Activated T-cell treated with anti-CD3 and anti-CD28 coated beads, Interleukin-2, amount 50 U/mL, for 72 hours (primary cell): Measurements from ENCODE around the gene BPNT1. TPM values are rescaled to one million over a fixed set of nuclear protein-coding genes. Genes with fewer than 3 reads are reported as not detected.
"Not testable (repeated sequence)": the region's sequence is repeated elsewhere in the genome, so short reads cannot be mapped to it uniquely, and the experiment has no call there.

Source experiments
- ATAC-seq, 2 donors: fragments of 150-1000 bp; cut with Tn5 transposase; replicated peaks in 1 of 2; 2 replicates each; pipeline ENCODE4 v1.10.0; 2021; ENCODE audit warnings: moderate library complexity in 2 of 2, mild to moderate bottlenecking in 1 of 2
- DNase-seq, 2 donors: peaks; one replicate each; pipeline ENCODE4 v3.0.0; 2021 to 2022; ENCODE audit warnings: mixed read lengths in 1 of 2
- H3K27ac Mint-ChIP-seq: one replicate; pipeline ENCODE4 v1.8.0; 2022; ENCODE audit warnings: mild to moderate bottlenecking, moderate library complexity, mixed read lengths
- H3K27me3 Mint-ChIP-seq: one replicate; pipeline ENCODE4 v1.8.0; 2022; ENCODE audit warnings: low read depth, mixed read lengths
- H3K36me3 Mint-ChIP-seq, 2 donors: one replicate each; pipeline ENCODE4 v1.8.0; 2022; ENCODE audit warnings: mixed read lengths in 2 of 2, mild to moderate bottlenecking in 1 of 2; ENCODE audit not compliant: insufficient read depth in 2 of 2
- H3K4me1 Mint-ChIP-seq: one replicate; pipeline ENCODE4 v1.8.0; 2022; ENCODE audit warnings: low read depth, mixed read lengths
- H3K4me3 Mint-ChIP-seq, 2 donors: one replicate each; pipeline ENCODE4 v1.8.0; 2022; ENCODE audit warnings: mild to moderate bottlenecking in 2 of 2, mixed read lengths in 2 of 2, moderate library complexity in 2 of 2
- H3K9me3 Mint-ChIP-seq, 2 donors: one replicate each; pipeline ENCODE4 v1.8.0; 2022; ENCODE audit warnings: mixed read lengths in 2 of 2
- total RNA-seq, 2 donors: library from RNA; stranded (reverse); gene quantifications; one replicate each; pipeline ENCODE4 v1.2.3, GENCODE V29; 2022

BPNT1 gene
- total RNA-seq, 2 donors from 2014 or later, result 28.7 to 34.2 TPM

DNA sequence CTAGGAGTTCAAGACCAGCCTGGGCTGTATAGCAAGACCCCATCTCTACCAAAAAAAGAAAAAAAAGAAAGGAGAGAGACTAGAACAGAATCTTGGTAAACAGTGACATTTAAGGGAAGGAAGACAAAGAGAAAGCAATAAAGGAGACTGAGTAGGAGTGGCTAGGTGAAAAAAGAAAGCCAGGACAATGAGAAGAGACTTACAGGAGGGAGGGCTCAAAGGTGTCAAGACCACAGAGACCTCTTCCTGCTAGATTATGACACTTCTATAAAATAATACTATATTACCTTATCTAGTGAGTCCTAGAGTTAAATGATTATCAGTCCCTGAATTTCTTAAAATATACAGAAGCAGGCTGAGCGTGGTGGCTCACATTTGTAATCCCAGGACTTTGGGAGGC lies 33.2 kb downstream of the BPNT1 start:
- no peak for ATAC-seq
- H3K27ac Mint-ChIP-seq, result peak overlapping the region; percentile 16
- no peak overlapping the region for H3K4me3 Mint-ChIP-seq

DNA sequence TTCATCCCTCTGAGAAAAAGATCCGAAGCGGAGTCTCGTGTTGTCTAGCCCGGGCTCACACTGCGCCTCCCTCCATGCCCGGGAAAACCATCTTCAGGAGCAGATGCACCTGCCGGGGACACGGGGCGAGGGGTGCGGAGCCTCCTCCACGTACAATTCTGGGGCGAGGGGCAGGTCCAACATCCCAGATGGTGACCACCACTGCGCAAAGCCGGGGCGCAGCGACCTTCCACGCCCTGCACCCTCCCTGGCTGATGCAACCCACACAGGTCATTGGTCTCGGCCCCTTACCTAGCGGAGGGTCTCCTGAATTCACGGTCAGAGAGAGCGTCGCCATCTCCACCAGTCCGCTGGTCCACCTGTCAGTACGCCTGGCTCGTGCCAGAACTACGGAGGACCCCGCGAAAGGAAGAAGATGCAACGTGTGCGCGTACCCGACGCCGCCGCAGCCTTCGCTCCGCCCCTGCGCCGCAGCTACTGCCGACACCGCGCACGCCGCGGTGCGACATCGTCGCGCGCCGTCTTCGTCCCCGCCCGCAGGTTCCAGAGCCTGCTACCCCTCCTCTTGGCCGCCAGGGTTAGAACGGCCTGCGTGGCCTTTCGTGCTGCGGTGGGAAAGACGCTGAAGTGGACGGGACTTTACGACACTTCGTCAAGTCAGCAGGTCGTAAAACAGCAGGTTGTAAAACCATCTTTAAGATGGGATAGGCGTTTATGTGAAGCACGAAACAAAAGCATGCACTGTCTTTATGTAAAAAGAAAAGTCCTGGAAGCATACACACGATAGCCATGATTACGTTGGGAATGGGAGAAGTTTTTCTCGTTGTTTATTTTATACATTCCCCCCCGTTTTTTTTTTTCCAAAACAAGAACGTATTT lies 43.3 kb downstream of the BPNT1 start, which contains the start of gene EPRS1:
Gene EPRS1 (minus strand): TSS at position 454 of the 879 bp plus-strand sequence. CDS start 117 bp downstream, at position 337.
- peaks cover 7 to 16% of the 10 kb centered on the region in 2 donors for H3K36me3 Mint-ChIP-seq
- H3K27ac Mint-ChIP-seq, result peak within 1 kb of the TSS; percentile 99
- H3K27me3 Mint-ChIP-seq, result no peaks in the 10 kb centered on the region
- peak within 1 kb of the TSS; percentile 98 to 100 for H3K4me3 Mint-ChIP-seq
- H3K9me3 Mint-ChIP-seq, result no peaks in the 10 kb centered on the region
- ATAC-seq (peak; percentile 98 to 99), DNase-seq (peak; percentile 94 to 95)
- peaks cover 47% of the 10 kb centered on the region for H3K4me1 Mint-ChIP-seq

More for the DNA sequence above, 33.2 kb downstream of the BPNT1 start:
- H3K4me1 Mint-ChIP-seq, result no peaks in the 10 kb centered on the region
- H3K27me3 Mint-ChIP-seq, result no peaks in the 10 kb centered on the region
- DNase-seq, result no peak
- H3K36me3 Mint-ChIP-seq, result peaks cover 0 to 2% of the 10 kb centered on the region in 2 donors
- H3K9me3 Mint-ChIP-seq, result no peaks in the 10 kb centered on the region

DNA sequence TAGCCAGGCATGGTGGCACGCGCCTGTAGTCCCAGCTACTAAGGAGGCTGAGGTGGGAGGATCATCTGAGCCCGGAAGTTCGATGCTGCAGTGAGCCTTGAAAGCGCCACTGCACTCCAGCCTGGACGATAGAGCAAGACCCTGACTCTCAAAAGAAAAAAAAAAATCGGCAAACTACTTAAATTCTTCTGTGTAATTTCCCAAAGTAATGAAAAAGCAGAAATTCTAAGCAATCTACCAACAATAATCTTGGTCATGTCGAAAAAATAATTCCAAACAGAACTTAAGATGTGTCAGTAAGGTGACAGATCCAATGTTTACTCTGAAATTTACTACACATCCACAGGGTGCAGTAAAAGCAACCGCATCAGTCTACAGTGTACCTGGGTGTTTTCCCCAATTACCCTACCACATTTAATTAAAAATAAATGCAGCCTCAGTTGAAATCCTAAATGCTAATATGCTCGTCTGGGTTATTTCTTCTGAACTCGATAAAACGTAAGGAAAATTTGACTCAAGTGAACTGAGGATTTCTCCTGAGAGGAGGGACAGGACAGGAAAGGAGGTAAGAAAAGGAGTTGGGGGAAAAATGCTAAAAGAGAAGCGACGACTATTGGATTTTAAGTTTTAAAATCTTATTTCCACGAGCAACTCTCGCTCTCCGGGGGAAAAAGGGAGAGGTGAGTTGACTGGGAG lies 44.1 kb downstream of the BPNT1 start:
- peak overlapping the region; percentile 98 to 100 for H3K4me3 Mint-ChIP-seq
- DNase-seq (no peak), ATAC-seq (no peak)
- H3K9me3 Mint-ChIP-seq, result no peaks in the 10 kb centered on the region
- peak overlapping the region; percentile 99 for H3K27ac Mint-ChIP-seq
- peaks cover 7 to 16% of the 10 kb centered on the region in 2 donors for H3K36me3 Mint-ChIP-seq
- peaks cover 52% of the 10 kb centered on the region for H3K4me1 Mint-ChIP-seq
- no peaks in the 10 kb centered on the region for H3K27me3 Mint-ChIP-seq

DNA sequence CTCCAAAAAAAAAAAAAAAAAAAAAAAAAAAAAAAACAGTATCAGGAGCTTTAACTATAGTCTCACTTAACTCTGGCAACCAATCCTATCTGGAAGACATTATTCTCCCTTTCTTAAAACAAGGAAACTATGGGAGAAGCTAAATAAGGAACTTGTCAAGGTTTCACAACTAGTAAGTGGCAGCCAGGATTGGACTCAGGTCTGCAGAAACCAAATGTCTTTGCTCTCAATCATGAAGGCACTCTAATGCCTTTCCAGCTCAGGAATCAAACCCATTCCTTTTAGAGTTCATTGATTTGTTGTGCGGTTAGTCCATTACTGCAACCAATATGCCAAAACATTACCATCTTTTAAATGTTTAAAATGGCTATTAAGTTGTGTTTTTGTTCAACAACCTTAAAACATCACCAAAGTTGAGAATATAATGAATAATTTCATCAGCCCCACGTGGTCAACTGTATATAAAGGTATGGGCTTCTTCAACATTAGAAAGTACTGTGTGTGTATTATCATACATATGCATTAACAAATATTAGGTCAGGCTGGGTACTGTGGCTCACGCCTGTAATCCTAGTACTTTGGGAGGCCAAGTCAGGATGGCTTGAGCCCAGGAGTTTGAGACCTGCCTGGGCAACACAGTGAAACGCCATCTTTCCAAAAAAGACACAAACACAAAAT lies 44.8 kb downstream of the BPNT1 start:
- Mint-ChIP-seq H3K9me3 (no peaks in the 10 kb centered on the region), H3K4me1 (peaks cover 52% of the 10 kb centered on the region), H3K4me3 (peak overlapping the region; percentile 98 to 100), H3K36me3 (peaks cover 7 to 16% of the 10 kb centered on the region in 2 donors), H3K27ac (peak overlapping the region; percentile 99), H3K27me3 (no peaks in the 10 kb centered on the region)
- no peak for ATAC-seq
- DNase-seq, result no peak

DNA sequence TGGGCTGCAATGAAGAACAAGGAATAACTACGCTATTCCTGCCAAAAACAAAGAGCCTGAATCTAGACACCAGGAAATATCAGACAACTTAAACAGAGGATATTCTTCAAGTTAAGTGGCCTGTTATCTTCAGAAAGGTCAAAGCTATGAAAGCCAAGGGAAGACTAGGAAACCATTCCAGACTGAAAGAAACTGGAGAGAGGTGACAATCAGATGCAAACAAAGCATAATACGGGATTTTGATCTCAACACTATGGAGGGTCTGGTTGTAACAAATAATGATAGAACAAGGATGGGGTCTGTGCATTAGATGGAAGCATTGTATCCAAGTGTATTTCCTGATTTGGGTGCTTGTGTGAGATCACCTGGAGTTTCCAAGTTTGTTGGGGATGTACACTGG lies 45.9 kb downstream of the BPNT1 start:
- peaks cover 57% of the 10 kb centered on the region for H3K4me1 Mint-ChIP-seq
- H3K36me3 Mint-ChIP-seq, result peaks cover 7 to 20% of the 10 kb centered on the region in 2 donors
- H3K4me3 Mint-ChIP-seq, result peak overlapping the region; percentile 62 to 87
- H3K27me3 Mint-ChIP-seq, result no peaks in the 10 kb centered on the region
- peak overlapping the region; percentile 80 for H3K27ac Mint-ChIP-seq
- DNase-seq, result no peak
- no peak for ATAC-seq
- H3K9me3 Mint-ChIP-seq, result no peaks in the 10 kb centered on the region

DNA sequence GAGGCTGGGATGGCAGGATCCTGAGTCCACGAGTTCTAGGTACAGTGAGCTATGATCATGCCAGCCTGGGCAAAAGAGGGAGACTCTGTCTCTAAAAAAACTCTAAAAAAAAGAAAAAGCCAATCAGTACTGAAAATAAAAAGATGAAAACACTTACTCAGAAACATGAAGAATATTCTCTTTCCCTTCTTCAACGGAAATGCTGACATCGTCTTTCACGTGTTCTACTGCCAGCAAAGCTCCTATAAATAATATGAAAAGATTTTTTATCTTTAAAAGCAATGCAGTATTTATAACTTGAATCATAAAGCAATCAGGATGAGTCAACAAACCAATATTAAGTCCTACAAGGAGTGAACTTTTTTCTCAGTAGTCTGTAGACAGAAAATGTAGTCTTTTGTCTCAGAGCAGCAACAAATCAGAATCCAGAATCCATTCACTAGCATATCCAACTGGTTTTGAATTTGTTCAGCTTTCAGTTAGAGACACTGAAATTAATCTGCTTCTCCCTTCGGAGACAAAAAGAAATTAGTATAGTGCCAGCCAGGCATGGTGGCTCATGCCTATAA lies 49.5 kb downstream of the BPNT1 start:
- peaks cover 61% of the 10 kb centered on the region for H3K4me1 Mint-ChIP-seq
- no peaks in the 10 kb centered on the region for H3K27me3 Mint-ChIP-seq
- no peaks in the 10 kb centered on the region for H3K9me3 Mint-ChIP-seq
- H3K36me3 Mint-ChIP-seq, result peaks cover 7 to 25% of the 10 kb centered on the region in 2 donors
- peak overlapping the region; percentile 42 for H3K27ac Mint-ChIP-seq
- no peak overlapping the region for H3K4me3 Mint-ChIP-seq
- DNase-seq, result no peak
- no peak for ATAC-seq

DNA sequence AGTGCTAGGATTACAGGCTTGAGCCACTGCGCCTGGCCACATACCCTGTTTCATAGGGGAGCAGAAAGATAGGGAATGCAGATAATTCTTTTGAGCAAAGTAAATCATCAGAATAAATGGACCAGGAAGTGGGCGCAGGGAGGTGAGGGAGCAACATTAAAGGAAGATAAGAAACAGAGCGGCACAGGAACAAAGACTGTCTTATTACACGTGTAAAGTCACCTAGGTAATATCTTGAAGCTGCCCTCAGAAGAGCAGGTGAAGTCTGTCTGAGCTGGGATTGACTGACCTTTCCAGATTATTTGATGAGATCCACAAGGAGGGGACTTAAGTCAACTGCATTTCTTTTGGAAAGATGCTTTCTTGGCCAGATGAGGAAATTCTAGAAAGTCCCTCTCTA lies 50.9 kb downstream of the BPNT1 start:
- no peak for ATAC-seq
- Mint-ChIP-seq H3K36me3 (peaks cover 4 to 26% of the 10 kb centered on the region in 2 donors), H3K9me3 (no peaks in the 10 kb centered on the region), H3K4me1 (peaks cover 55% of the 10 kb centered on the region), H3K27ac (peak overlapping the region; percentile 64), H3K4me3 (peak overlapping the region; percentile 15 to 40), H3K27me3 (no peaks in the 10 kb centered on the region)
- no peak for DNase-seq

DNA sequence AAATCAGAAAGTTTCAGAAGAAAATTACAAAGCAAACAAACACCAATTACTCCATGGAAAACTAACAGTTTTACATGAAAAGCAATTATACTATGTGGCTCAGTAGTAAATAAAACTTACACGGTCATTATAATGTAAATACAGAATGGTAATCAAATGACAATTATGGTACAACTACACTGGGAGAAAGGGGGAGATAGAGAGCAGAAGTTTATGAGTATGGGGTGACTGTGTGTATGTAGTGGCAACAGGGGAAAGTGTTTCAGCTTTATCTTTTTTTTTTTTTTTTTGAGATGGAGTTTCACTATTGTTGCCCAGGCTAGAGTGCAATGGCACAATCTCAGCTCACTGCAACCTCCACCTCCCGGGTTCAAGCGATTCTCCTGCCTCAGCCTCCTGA lies 51.8 kb downstream of the BPNT1 start:
- Mint-ChIP-seq H3K4me3 (peak overlapping the region in 1 of 2 donors; percentile 1), H3K36me3 (peaks cover 0 to 29% of the 10 kb centered on the region in 2 donors), H3K27ac (peak overlapping the region; percentile 8), H3K4me1 (peaks cover 46% of the 10 kb centered on the region)
- not testable (repeated sequence) for DNase-seq, H3K9me3 Mint-ChIP-seq, H3K27me3 Mint-ChIP-seq
- ATAC-seq, result peak; percentile 60 to 69

DNA sequence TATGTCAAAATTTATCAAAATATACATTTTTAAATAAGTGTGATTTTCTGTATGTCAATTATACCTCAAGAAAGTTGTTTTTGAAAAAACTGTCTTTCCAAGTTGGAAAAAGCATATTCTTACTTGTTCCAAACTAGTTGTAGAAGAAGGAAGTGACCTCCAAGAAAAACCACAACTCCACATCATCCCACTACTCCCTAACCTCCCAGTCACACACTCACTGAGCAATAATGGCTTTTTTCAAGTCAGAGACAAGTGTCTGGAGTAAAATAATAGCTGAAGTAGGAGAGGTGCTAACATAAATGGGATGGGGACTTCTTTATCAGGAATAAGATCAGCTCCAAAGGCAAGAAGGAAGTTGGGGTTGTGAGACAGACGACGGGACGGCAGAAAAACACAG lies 56.7 kb downstream of the BPNT1 start:
- ATAC-seq, result no peak
- Mint-ChIP-seq H3K9me3 (no peaks in the 10 kb centered on the region), H3K36me3 (peaks cover 5 to 36% of the 10 kb centered on the region in 2 donors), H3K27me3 (no peaks in the 10 kb centered on the region), H3K4me3 (no peak overlapping the region), H3K4me1 (peaks cover 15% of the 10 kb centered on the region), H3K27ac (no peak overlapping the region)
- no peak for DNase-seq

DNA sequence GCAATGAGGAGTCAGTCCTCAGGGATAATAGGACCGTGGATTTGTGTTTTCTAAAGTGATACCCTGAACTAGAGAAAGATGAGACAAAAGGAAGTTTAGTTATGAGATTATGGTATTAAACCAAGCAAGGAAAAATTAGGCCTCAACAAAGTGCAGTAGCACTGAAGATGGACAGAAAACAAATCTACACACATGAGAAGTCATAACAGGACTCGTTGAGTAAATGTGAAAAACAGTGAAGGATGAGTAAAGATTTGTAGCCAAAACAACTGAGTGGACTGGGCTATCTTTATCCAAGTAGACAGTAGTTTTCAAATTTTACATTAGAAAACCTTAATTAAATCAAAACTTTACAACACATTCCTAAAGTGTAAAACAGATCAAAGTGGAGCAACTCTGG lies 58.3 kb downstream of the BPNT1 start:
- Mint-ChIP-seq H3K4me1 (peaks cover 4% of the 10 kb centered on the region), H3K27ac (no peak overlapping the region), H3K9me3 (no peaks in the 10 kb centered on the region), H3K36me3 (peaks cover 5 to 29% of the 10 kb centered on the region in 2 donors), H3K27me3 (no peaks in the 10 kb centered on the region), H3K4me3 (no peak overlapping the region)
- ATAC-seq (peak in 1 of 2 donors; percentile 51), DNase-seq (no peak)

DNA sequence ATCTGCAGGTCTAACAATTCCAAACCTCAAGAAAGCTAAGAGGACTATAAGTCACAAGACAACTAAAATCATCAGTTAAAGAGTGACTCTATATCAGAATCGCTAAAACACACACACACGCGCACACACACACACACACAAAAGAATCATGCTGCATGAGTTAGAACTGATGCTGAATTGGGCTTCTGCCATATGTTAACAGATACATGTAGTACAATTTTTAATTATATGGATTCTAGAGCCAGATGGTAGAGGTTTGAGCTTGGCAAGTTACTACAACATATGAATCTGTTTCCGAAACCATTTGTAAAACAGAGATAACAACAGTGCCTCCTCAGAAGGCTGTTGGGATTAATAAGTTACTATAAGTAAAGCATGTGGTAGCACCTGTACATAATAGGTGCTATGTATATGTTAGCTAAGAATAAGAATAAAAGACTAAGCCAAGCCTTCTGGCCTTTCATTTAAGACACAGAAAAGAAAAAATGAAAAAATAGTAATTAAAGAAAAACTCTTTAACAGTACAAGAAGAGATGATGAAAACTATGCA lies 61.2 kb downstream of the BPNT1 start:
- no peaks in the 10 kb centered on the region for H3K9me3 Mint-ChIP-seq
- no peaks in the 10 kb centered on the region for H3K4me1 Mint-ChIP-seq
- DNase-seq (no peak), ATAC-seq (no peak)
- peaks cover 6 to 34% of the 10 kb centered on the region in 2 donors for H3K36me3 Mint-ChIP-seq
- no peak overlapping the region for H3K4me3 Mint-ChIP-seq
- no peaks in the 10 kb centered on the region for H3K27me3 Mint-ChIP-seq
- H3K27ac Mint-ChIP-seq, result no peak overlapping the region

DNA sequence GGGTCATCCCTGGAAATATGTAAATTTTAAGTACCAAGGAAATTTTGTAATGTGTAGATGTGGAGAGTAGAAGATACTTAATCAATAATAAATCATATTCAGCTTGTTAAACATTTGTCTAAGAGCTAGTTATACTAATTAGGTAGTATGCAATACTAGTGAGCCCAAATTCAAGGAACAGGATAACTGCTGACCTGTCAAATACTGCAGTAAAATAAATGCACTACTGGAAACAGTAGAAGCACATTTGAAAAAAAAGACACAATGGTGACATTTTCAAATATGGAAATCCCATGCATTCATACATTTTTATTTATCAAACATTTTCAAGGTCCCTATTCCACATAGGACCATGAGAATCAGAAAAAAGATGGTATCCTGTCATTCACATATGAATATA lies 70.5 kb downstream of the BPNT1 start:
- H3K27me3 Mint-ChIP-seq, result no peaks in the 10 kb centered on the region
- H3K27ac Mint-ChIP-seq, result no peak overlapping the region
- peaks cover 12 to 51% of the 10 kb centered on the region in 2 donors for H3K36me3 Mint-ChIP-seq
- DNase-seq (no peak), ATAC-seq (no peak)
- H3K4me1 Mint-ChIP-seq, result peaks cover 16% of the 10 kb centered on the region
- no peaks in the 10 kb centered on the region for H3K9me3 Mint-ChIP-seq
- no peak overlapping the region for H3K4me3 Mint-ChIP-seq
